Activated CD8-positive, alpha-beta memory T cell treated with anti-CD3 and anti-CD28 coated beads, Interleukin-2, amount 10 ng/mL, durations not matched to agents 7 days and 5 days (primary cell): Measurements from ENCODE around the gene PTPRD. TPM values are rescaled to one million over a fixed set of nuclear protein-coding genes. Genes with fewer than 3 reads are reported as not detected.
"Not testable (repeated sequence)": the region's sequence is repeated elsewhere in the genome, so short reads cannot be mapped to it uniquely, and the experiment has no call there.

Experiments used
- ATAC-seq: fragments of 150-1000 bp; cut with Tn5 transposase; one replicate; pipeline ENCODE4 v1.10.0; 2021; ENCODE audit warnings: moderate library complexity
- CTCF ChIA-PET: fragments of 350-600 bp; sonication (Branson Sonifier 250); formaldehyde crosslinking; loops from one replicate; lab custom pipeline; 2021; ENCODE audit warnings: antibody characterized with exemption; lab: Charles Lee
- DNase-seq: peaks from one replicate; pipeline ENCODE4 v3.0.0-alpha.2; 2020
- H3K27ac Mint-ChIP-seq: one replicate; pipeline ENCODE4 v1.8.0; 2021; ENCODE audit warnings: mild to moderate bottlenecking, mixed read lengths
- H3K27me3 Mint-ChIP-seq: one replicate; pipeline ENCODE4 v1.8.0; 2021; ENCODE audit warnings: mixed read lengths
- H3K36me3 Mint-ChIP-seq: one replicate; pipeline ENCODE4 v1.8.0; 2021; ENCODE audit warnings: mild to moderate bottlenecking, mixed read lengths
- H3K4me1 Mint-ChIP-seq: one replicate; pipeline ENCODE4 v1.8.0; 2021; ENCODE audit warnings: mixed read lengths
- H3K4me3 Mint-ChIP-seq: one replicate; pipeline ENCODE4 v1.8.0; 2021; ENCODE audit warnings: mild to moderate bottlenecking, moderate library complexity, mixed read lengths
- H3K9me3 Mint-ChIP-seq: one replicate; pipeline ENCODE4 v1.8.0; 2022; ENCODE audit warnings: low read depth, mixed read lengths
- total RNA-seq, 2 experiments: library from RNA; stranded (reverse); gene quantifications; one replicate each; pipeline ENCODE4 v1.2.3, GENCODE V29; 2021

The PTPRD gene
- total RNA-seq, 2 experiments from 2014 or later, result 0.07 TPM; not detected in 1

- no peak for ATAC-seq
- Mint-ChIP-seq H3K9me3 (no peaks in the 10 kb centered on the region), H3K27me3 (no peaks in the 10 kb centered on the region)
Measured at GRCh38 chr9:9352877-9353481, 1259.8 kb downstream of the PTPRD start.

GRCh38 chr9:9341203-9341602 is 1271.6 kb downstream of the PTPRD start:
- DNase-seq, result no peak
- no peaks in the 10 kb centered on the region for H3K4me1 Mint-ChIP-seq
- no peaks in the 10 kb centered on the region for H3K9me3 Mint-ChIP-seq
- H3K36me3 Mint-ChIP-seq, result no peaks in the 10 kb centered on the region
- no peak overlapping the region for H3K4me3 Mint-ChIP-seq
- no peaks in the 10 kb centered on the region for H3K27me3 Mint-ChIP-seq
- no peak overlapping the region for H3K27ac Mint-ChIP-seq
- CTCF ChIA-PET, result no interaction called here
- ATAC-seq, result no peak

More at GRCh38 chr9:9352877-9353481, 1259.8 kb downstream of the PTPRD start:
- H3K36me3 Mint-ChIP-seq, result no peaks in the 10 kb centered on the region
- no peak overlapping the region for H3K4me3 Mint-ChIP-seq
- CTCF ChIA-PET, result no interaction called here
- no peak overlapping the region for H3K27ac Mint-ChIP-seq
- no peaks in the 10 kb centered on the region for H3K4me1 Mint-ChIP-seq
- DNase-seq, result no peak

- H3K4me1 Mint-ChIP-seq, result no peaks in the 10 kb centered on the region
- CTCF ChIA-PET, result no interaction called here
- no peaks in the 10 kb centered on the region for H3K36me3 Mint-ChIP-seq
- ATAC-seq, result no peak
- DNase-seq, result no peak
- H3K9me3 Mint-ChIP-seq, result no peaks in the 10 kb centered on the region
- H3K4me3 Mint-ChIP-seq, result no peak overlapping the region
- no peaks in the 10 kb centered on the region for H3K27me3 Mint-ChIP-seq
- H3K27ac Mint-ChIP-seq, result no peak overlapping the region
Measured at GRCh38 chr9:9337129-9337528, 1275.7 kb downstream of the PTPRD start.

GRCh38 chr9:9326749-9327148 is 1286.1 kb downstream of the PTPRD start:
- no peak overlapping the region for H3K27ac Mint-ChIP-seq
- H3K27me3 Mint-ChIP-seq, result no peaks in the 10 kb centered on the region
- no peak for ATAC-seq
- DNase-seq, result no peak
- CTCF ChIA-PET, result no interaction called here
- peaks cover 9% of the 10 kb centered on the region for H3K9me3 Mint-ChIP-seq
- no peak overlapping the region for H3K4me3 Mint-ChIP-seq
- no peaks in the 10 kb centered on the region for H3K4me1 Mint-ChIP-seq
- no peaks in the 10 kb centered on the region for H3K36me3 Mint-ChIP-seq

- H3K4me3 Mint-ChIP-seq, result no peak overlapping the region
Measured at GRCh38 chr9:9319007-9319406, 1293.8 kb downstream of the PTPRD start.

GRCh38 chr9:9310743-9311142 is 1302.1 kb downstream of the PTPRD start:
- DNase-seq, ATAC-seq, CTCF ChIA-PET, H3K4me3 Mint-ChIP-seq, H3K36me3 Mint-ChIP-seq, H3K27ac Mint-ChIP-seq, H3K4me1 Mint-ChIP-seq, H3K27me3 Mint-ChIP-seq: not testable (repeated sequence)
- H3K9me3 Mint-ChIP-seq, result peaks cover 12% of the 10 kb centered on the region

More at GRCh38 chr9:9319007-9319406, 1293.8 kb downstream of the PTPRD start:
- no peak for ATAC-seq
- DNase-seq, result no peak
- no peak overlapping the region for H3K27ac Mint-ChIP-seq
- H3K27me3 Mint-ChIP-seq, result no peaks in the 10 kb centered on the region
- H3K36me3 Mint-ChIP-seq, result no peaks in the 10 kb centered on the region
- H3K4me1 Mint-ChIP-seq, result no peaks in the 10 kb centered on the region
- peaks cover 8% of the 10 kb centered on the region for H3K9me3 Mint-ChIP-seq
- CTCF ChIA-PET, result no interaction called here

- Mint-ChIP-seq H3K4me3 (no peak overlapping the region), H3K27me3 (no peaks in the 10 kb centered on the region), H3K4me1 (no peaks in the 10 kb centered on the region), H3K36me3 (no peaks in the 10 kb centered on the region), H3K9me3 (peaks cover 5% of the 10 kb centered on the region), H3K27ac (no peak overlapping the region)
- no peak for ATAC-seq
- no peak for DNase-seq
- CTCF ChIA-PET, result no interaction called here
Measured at GRCh38 chr9:9305600-9305999, 1307.2 kb downstream of the PTPRD start.

- Mint-ChIP-seq H3K4me1 (no peaks in the 10 kb centered on the region), H3K36me3 (no peaks in the 10 kb centered on the region), H3K4me3 (no peak overlapping the region), H3K27me3 (no peaks in the 10 kb centered on the region), H3K27ac (no peak overlapping the region), H3K9me3 (no peaks in the 10 kb centered on the region)
- ATAC-seq, result no peak
- DNase-seq, result no peak
- CTCF ChIA-PET, result no interaction called here
Measured at GRCh38 chr9:9299134-9299533, 1313.7 kb downstream of the PTPRD start.

GRCh38 chr9:9286001-9286400 is 1326.8 kb downstream of the PTPRD start:
- CTCF ChIA-PET, result no interaction called here
- Mint-ChIP-seq H3K27ac (no peak overlapping the region), H3K27me3 (no peaks in the 10 kb centered on the region), H3K9me3 (peaks cover 6% of the 10 kb centered on the region), H3K36me3 (no peaks in the 10 kb centered on the region), H3K4me3 (no peak overlapping the region), H3K4me1 (no peaks in the 10 kb centered on the region)
- ATAC-seq (no peak), DNase-seq (no peak)

- DNase-seq (no peak), ATAC-seq (no peak)
- Mint-ChIP-seq H3K27me3 (no peaks in the 10 kb centered on the region), H3K9me3 (peaks cover 8% of the 10 kb centered on the region), H3K4me3 (no peak overlapping the region), H3K36me3 (no peaks in the 10 kb centered on the region), H3K4me1 (no peaks in the 10 kb centered on the region), H3K27ac (no peak overlapping the region)
- CTCF ChIA-PET, result no interaction called here
Measured at GRCh38 chr9:9284201-9284600, 1328.6 kb downstream of the PTPRD start.

- CTCF ChIA-PET, result no interaction called here
- H3K36me3 Mint-ChIP-seq, result no peaks in the 10 kb centered on the region
- no peaks in the 10 kb centered on the region for H3K4me1 Mint-ChIP-seq
- no peaks in the 10 kb centered on the region for H3K27me3 Mint-ChIP-seq
- H3K4me3 Mint-ChIP-seq, result no peak overlapping the region
- no peak for ATAC-seq
- H3K9me3 Mint-ChIP-seq, result peaks cover 8% of the 10 kb centered on the region
- no peak overlapping the region for H3K27ac Mint-ChIP-seq
- DNase-seq, result no peak
Measured at GRCh38 chr9:9283159-9283986, 1329.4 kb downstream of the PTPRD start.

- H3K27me3 Mint-ChIP-seq, result no peaks in the 10 kb centered on the region
- CTCF ChIA-PET, result no interaction called here
- H3K4me1 Mint-ChIP-seq, result no peaks in the 10 kb centered on the region
- no peak for DNase-seq
- no peak overlapping the region for H3K4me3 Mint-ChIP-seq
- H3K27ac Mint-ChIP-seq, result no peak overlapping the region
- H3K36me3 Mint-ChIP-seq, result no peaks in the 10 kb centered on the region
- peaks cover 3% of the 10 kb centered on the region for H3K9me3 Mint-ChIP-seq
- ATAC-seq, result no peak
Measured at GRCh38 chr9:9275601-9276000, 1337.2 kb downstream of the PTPRD start.

GRCh38 chr9:9257999-9258498 is 1354.8 kb downstream of the PTPRD start:
- DNase-seq (no peak), ATAC-seq (no peak)
- H3K27me3 Mint-ChIP-seq, result no peaks in the 10 kb centered on the region
- peaks cover 5% of the 10 kb centered on the region for H3K9me3 Mint-ChIP-seq
- no peaks in the 10 kb centered on the region for H3K4me1 Mint-ChIP-seq
- H3K36me3 Mint-ChIP-seq, result no peaks in the 10 kb centered on the region
- CTCF ChIA-PET, result no interaction called here
- no peak overlapping the region for H3K27ac Mint-ChIP-seq
- H3K4me3 Mint-ChIP-seq, result no peak overlapping the region

GRCh38 chr9:9246726-9247125 is 1366.1 kb downstream of the PTPRD start:
- H3K4me3 Mint-ChIP-seq, result no peak overlapping the region
- H3K9me3 Mint-ChIP-seq, result peaks cover 2% of the 10 kb centered on the region
- H3K36me3 Mint-ChIP-seq, result no peaks in the 10 kb centered on the region
- DNase-seq (no peak), ATAC-seq (no peak)
- no peaks in the 10 kb centered on the region for H3K27me3 Mint-ChIP-seq
- H3K4me1 Mint-ChIP-seq, result no peaks in the 10 kb centered on the region
- CTCF ChIA-PET, result no interaction called here
- no peak overlapping the region for H3K27ac Mint-ChIP-seq
